GM23338 (cell line): ENCODE results near the gene NFYA.

Experiments used
- CREB1 ChIP-seq: fragments of 250-450 bp; sonication (Bioruptor Pico); IDR thresholded peaks from 2 replicates; pipeline ENCODE4 v1.5.0; 2020; ENCODE audit warnings: low read depth, mild to moderate bottlenecking, moderate library complexity
- CTCF ChIP-seq, 2 experiments: fragments of 200-600 bp in 1 of 2; sonication (generic) in 1 of 2; conservative IDR thresholded peaks; 2 replicates each; pipeline versions ENCODE4 v1.5.1 to v1.6.1; 2016 to 2017; ENCODE audit warnings: antibody characterized with exemption in 2 of 2, low read depth in 2 of 2, mild to moderate bottlenecking in 2 of 2, moderate library complexity in 1 of 2
- EZH2 ChIP-seq: fragments of 200-600 bp; sonication (generic); IDR thresholded peaks from one replicate; pipeline ENCODE4 v1.8.0; 2017; ENCODE audit warnings: antibody characterized with exemption, mild to moderate bottlenecking, low read depth; ENCODE audit not compliant: unreplicated experiment
- POLR2AphosphoS5 ChIP-seq: IDR thresholded peaks from 2 replicates; pipeline ENCODE4 v1.6.1; 2016; ENCODE audit warnings: antibody characterized with exemption, low read depth
- REST ChIP-seq: IDR thresholded peaks from one replicate; pipeline ENCODE4 v1.6.1; 2018; ENCODE audit warnings: antibody characterized with exemption; ENCODE audit not compliant: unreplicated experiment
- ZNF462 ChIP-seq: fragments of 250-450 bp; sonication (Bioruptor Pico); IDR thresholded peaks from 2 replicates; pipeline ENCODE4 v1.5.0; 2020; ENCODE audit warnings: mild to moderate bottlenecking, moderate library complexity

GRCh38 chr6:41075651-41076626 is 3.2 kb downstream of the NFYA start:
- TF ChIP-seq REST (no peak), CTCF (conservative IDR thresholded peaks at IDR 0.05; ENCODE audit: low read depth in 2 of 2) (no peak), CREB1 (CRISPR knock-in tag) (no peak), EZH2 (no peak), POLR2AphosphoS5 (no peak), ZNF462 (CRISPR knock-in tag) (no peak)
